Measurements from ENCODE around the gene ENC1. TPM values are rescaled to one million over a fixed set of nuclear protein-coding genes. Genes with fewer than 3 reads are reported as not detected.

The ENC1 gene
- total and polyA plus RNA-seq, 7 donors, result 0.58 to 28.3 (median 2.8) TPM

DNA sequence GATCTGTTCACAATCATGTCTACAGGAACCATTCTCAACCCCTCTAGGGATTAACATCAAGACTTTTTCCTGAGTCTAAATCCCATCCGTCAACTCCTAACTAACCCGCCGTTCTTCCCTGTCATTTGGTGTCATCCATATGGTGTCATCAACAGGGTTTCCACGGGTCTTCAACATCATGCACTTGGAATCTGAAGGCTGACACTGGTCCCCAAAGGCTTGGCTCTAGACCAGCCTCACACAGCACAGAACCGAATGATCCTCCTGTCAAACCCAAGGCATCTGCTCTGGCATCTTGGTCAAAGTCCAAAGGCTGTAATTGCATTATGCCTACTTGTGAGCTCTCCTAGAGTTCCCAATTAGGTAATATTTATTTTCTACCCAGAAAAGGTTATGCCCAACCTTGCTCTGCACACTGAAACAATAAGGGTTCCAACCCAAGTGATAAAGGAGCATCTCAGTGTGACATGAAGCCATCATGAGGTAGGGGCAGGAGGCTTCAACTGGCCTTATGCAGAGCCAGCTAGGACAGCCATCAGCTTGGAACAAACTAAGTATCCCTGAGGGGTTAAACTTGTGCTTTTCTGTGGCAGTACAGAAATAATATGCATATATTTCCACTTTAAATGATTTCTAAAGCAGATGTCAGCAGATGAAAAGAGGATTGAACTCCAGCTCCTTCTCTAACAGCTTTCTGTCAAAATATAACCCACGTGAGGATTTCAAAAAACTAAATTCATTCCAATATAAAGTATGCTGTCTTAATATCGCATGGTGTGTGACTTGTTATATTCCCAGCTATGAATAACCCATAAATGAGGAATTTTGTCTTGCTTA is 13.9 kb downstream of the ENC1 start:
- H3K27ac ChIP-seq, result no peak overlapping the region
- WGBS, 3 donors, result 53 to 60% (median 55%) methylated on average over 7 of the region's 7 CpGs

DNA sequence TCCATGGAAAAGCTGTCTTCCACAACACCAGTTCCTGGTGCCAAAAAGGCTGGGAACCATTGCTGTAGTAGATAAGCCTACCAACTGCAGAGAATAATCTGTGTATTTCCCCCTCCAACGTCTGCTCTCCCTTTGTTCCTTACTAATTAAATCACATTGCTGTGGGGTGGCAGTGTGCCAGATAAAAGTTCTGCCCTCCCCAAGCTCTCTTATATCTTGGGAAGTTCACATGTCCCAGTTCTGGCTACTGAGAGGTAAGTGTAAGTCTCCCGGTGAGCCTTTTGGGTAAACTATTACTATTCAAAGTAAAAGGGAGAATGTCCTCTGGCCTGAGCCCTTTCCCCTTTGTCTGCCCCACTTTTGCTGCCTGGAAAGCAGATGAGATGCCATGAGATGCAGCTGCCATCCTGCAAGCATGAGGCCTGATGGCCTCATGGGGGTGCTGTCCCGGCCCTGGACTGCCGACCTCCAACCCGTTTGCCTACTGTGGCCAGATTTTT is 14.7 kb downstream of the ENC1 start:
- Histone ChIP-seq H3K9me3 (no peaks in the 10 kb centered on the region), H3K36me3 (ENCODE audit: insufficient read depth in 1 of 2, low read depth in 1 of 2) (peaks cover 0 to 40% of the 10 kb centered on the region in 2 donors), H3K4me3 (no peak overlapping the region), H3K4me1 (no peaks in the 10 kb centered on the region), H3K27ac (no peak overlapping the region), H3K27me3 (ENCODE audit: insufficient read depth in 3 of 3, low read length in 2 of 3) (no peaks in the 10 kb centered on the region)
- no peak for TF ChIP-seq CTCF (IDR thresholded peaks at IDR 0.05)
- intact Hi-C loops (cut with DNase I), result no loop called here
- WGBS, 3 donors, result 47 to 61% (median 54%) methylated on average over 5 of the region's 5 CpGs
- DNase-seq, result no peak
- peak in 1 of 4 donors; percentile 50 for ATAC-seq

More for the DNA sequence above, 13.9 kb downstream of the ENC1 start:
- no peak overlapping the region for H3K4me3 ChIP-seq
- ATAC-seq, result peak in 1 of 4 donors; percentile 76
- TF ChIP-seq CTCF (IDR thresholded peaks at IDR 0.05), result no peak
- peaks cover 3% of the 10 kb centered on the region for H3K4me1 ChIP-seq
- H3K9me3 ChIP-seq, result no peaks in the 10 kb centered on the region
- peaks cover 0 to 48% of the 10 kb centered on the region in 2 donors for H3K36me3 ChIP-seq (ENCODE audit: insufficient read depth in 1 of 2, low read depth in 1 of 2)
- H3K27me3 ChIP-seq (ENCODE audit: insufficient read depth in 3 of 3, low read length in 2 of 3), result no peaks in the 10 kb centered on the region
- DNase-seq, result no peak
- intact Hi-C loops (cut with DNase I), result no loop called here

- H3K27me3 ChIP-seq (ENCODE audit: insufficient read depth in 3 of 3, low read length in 2 of 3), result no peaks in the 10 kb centered on the region
- H3K4me3 ChIP-seq, result no peak overlapping the region
- no peaks in the 10 kb centered on the region for H3K4me1 ChIP-seq
- intact Hi-C loops (cut with DNase I), result no loop called here
- WGBS, 3 donors, result 81 to 85% (median 83%) methylated on average over 8 of the region's 8 CpGs
- ATAC-seq, result no peak
- H3K27ac ChIP-seq, result no peak overlapping the region
- no peak for DNase-seq
- peaks cover 0 to 32% of the 10 kb centered on the region in 2 donors for H3K36me3 ChIP-seq (ENCODE audit: insufficient read depth in 1 of 2, low read depth in 1 of 2)
- no peaks in the 10 kb centered on the region for H3K9me3 ChIP-seq
- no peak for TF ChIP-seq CTCF (IDR thresholded peaks at IDR 0.05)
Measured at GRCh38 chr5:74624931-74625505, 15.5 kb downstream of the ENC1 start.

GRCh38 chr5:74624501-74624900 is 16.0 kb downstream of the ENC1 start:
- TF ChIP-seq CTCF (IDR thresholded peaks at IDR 0.05), result no peak
- Histone ChIP-seq H3K4me3 (no peak overlapping the region), H3K9me3 (no peaks in the 10 kb centered on the region), H3K36me3 (ENCODE audit: insufficient read depth in 1 of 2, low read depth in 1 of 2) (peaks cover 0 to 27% of the 10 kb centered on the region in 2 donors), H3K27me3 (ENCODE audit: insufficient read depth in 3 of 3, low read length in 2 of 3) (no peaks in the 10 kb centered on the region), H3K4me1 (no peaks in the 10 kb centered on the region), H3K27ac (no peak overlapping the region)
- ATAC-seq (no peak), DNase-seq (no peak)
- 89 to 97% (median 96%) methylated on average over 4 of the region's 4 CpGs for WGBS, 3 donors
- intact Hi-C loops (cut with DNase I), result no loop called here
